HUDEP-2 (cell line): ENCODE measurements around the gene STIL.
"Not testable (repeated sequence)": the region's sequence is repeated elsewhere in the genome, so short reads cannot be mapped to it uniquely, and the experiment has no call there.

Experiments
- DNase-seq, 76 experiments: peaks; one replicate each; lab custom pipeline; 2025; ENCODE audit not compliant: unreplicated experiment in 76 of 76; lab: John Stamatoyannopoulos, UW

The STIL gene

GRCh38 chr1:47313915-47314664 is at the start of gene STIL:
STIL (minus strand) TSS chr1:47314147; CDS start chr1:47310319, 3,828 bp downstream.
- peak in 75 of 76 experiments; percentile 40 to 99 (median 98) for DNase-seq

DNA sequence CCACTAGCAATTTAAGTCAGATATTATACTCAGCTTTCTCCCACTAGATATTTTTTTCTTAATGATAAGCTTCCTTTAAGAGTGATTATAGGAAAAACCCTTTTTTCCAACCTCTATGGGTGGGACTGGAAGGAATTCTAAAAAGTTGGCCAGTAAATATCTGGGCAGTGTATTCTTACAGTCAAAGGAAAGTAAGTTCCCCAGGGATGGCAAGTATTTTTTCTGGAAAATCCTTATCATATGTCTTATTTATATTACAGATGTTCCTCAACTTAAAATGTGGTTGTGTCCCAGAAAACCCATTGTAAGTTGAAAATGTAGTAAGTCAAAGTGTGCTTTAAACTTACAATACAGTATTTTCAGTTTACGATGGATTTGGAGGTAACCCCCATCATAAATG is 48.9 kb upstream of the STIL start:
- DNase-seq, result no peak

- no peak for DNase-seq
These were observed 47.4 kb upstream of the STIL start for GRCh38 chr1:47361380-47361779.

- DNase-seq, result no peak
These were observed 37.4 kb upstream of the STIL start for GRCh38 chr1:47351305-47351704.

- no peak for DNase-seq
These were observed 34.3 kb upstream of the STIL start for GRCh38 chr1:47348246-47348645.

DNA sequence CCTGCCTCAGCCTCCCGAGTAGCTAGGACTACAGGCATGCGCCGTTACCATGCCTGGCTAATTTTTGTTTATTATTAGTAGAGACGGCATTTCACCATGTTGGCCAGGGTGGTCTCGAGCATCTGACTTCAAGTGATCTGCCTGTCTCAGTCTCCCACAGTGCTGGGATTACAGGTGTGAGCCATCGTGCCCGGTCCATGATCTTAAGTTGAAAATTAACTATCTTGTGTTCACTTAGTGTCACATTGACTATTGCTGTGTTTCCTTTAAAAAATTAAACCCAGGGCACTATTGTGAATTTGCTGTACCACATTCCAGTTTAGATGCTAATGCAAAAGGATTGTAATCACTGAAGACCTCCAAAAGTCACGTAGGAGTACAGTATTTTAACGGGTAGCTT is 33.8 kb upstream of the STIL start:
- no peak for DNase-seq

DNA sequence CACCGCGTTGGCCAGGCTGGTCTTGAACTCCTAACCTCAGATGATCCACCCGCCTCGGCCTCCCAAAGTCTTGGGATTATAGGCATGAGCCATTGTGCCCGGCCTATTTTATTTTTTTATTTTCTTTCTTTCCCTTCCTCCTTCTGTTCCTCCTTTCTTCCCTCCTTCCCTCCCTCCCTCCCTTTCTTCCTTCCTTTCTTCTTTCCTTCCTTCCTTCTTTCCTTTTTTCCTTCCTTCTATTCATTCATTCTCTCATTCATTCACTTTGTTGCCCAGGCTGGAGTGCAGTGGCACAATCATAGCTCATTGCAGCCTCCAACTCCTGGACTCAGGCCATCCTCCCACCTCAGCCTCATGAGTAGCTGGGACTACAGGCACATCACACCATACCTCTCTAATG is 33.0 kb upstream of the STIL start:
- DNase-seq, result not testable (repeated sequence)

GRCh38 chr1:47340227-47340626 is 26.3 kb upstream of the STIL start:
- no peak for DNase-seq

DNA sequence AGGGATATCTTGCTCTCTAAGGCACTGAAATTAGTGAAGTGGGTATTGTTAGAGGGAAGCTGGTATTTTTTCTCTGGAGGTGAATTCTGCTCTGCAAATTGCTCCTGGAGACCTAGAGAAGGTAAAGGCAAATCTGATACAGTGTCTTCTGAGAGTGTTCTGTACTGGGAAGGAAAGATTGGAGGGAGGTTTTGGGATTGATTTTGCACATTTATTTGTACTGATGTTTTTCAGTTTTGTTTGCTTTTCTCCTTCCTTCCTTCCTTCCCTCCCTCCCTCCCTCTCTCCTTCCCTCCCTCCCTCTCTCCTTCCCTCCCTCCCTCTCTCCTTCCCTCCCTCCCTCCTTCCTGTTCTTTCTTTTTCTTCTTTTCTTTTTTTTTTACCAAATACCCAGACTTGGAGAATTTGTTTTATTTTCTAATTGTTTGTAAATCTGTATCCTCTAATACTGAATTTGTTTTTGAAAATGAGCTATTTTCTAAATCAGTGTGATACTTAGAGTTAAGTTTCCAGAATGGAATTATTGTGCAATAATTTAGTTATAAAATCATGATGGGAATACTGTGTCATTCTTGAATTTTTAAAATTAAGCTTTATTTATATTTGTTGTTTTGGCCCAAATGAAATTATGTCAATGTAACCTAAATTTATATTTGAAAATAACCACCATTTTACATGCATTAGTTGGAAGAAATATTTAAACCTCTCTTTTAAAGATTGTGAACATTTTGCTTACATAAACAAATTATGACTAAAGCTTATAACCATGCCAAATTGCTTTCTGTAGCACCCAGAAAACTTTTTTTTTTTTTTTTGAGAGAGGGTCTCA is 24.5 kb upstream of the STIL start:
- no peak for DNase-seq

- no peak for DNase-seq
These were observed 23.4 kb upstream of the STIL start for GRCh38 chr1:47337350-47337749.

GRCh38 chr1:47334765-47335435 is 21.0 kb upstream of the STIL start:
- peak in 3 of 76 experiments; percentile 11 to 35 (median 22) for DNase-seq

DNA sequence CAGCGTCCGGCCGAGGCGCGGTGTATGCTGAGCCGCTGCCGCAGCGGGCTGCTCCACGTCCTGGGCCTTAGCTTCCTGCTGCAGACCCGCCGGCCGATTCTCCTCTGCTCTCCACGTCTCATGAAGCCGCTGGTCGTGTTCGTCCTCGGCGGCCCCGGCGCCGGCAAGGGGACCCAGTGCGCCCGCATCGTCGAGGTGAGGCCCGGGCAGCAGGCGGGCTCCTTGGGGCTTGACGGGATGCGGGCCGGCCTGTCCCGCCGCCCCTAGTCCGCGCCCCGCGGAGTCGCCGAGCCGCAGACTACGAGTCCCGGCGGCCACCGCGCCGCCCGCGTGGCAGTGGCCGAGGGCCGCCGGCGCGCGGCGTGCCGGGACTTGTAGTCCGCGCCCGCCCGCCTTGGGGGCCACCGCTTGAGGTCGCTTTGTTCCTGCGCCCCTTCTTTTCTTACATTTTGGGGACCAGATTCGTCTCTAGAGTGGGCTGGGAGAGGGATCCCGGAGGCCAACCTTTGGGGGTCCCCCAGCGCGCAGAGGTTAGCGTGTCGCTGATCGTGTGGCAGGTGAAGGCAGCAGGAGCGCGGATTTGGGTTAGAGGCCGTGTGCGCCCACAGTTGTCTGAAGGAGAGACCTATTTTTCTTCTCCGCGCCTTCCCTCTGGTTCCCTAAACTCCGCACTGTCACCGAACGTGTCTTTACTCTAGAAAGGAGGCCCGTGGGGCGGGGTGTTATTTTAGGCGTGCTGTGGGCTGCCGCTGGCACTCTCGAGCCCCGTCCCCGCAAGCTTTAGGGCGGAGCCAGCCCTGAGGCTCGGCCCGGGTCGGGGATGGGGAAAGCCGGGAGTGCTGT is 20.2 kb upstream of the STIL start:
- DNase-seq, result peak in 68 of 76 experiments; percentile 15 to 79 (median 54)

DNA sequence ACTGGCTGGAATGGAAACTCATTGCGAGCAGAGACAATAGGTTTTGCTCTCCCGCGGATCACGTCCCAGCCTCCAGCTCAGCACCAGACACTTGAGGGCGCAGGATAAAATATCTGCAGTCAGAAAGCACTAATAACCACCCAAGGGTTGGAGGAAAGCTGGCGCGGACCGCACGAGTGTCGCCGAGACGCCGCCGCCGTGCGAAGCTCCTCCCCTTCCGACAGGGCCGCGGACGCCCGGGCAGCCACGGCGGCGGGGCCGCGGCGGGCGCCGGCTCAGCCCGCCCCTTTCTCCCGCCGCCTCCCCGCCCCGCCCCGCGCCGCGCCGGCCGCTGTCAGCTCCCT is 19.6 kb upstream of the STIL start, which contains the start of gene CMPK1:
CMPK1 (plus strand) TSS at position 213 of the 344 bp plus-strand sequence. CDS start 156 bp downstream, outside the sequence.
- DNase-seq, result peak in 74 of 76 experiments; percentile 6 to 85 (median 72)

DNA sequence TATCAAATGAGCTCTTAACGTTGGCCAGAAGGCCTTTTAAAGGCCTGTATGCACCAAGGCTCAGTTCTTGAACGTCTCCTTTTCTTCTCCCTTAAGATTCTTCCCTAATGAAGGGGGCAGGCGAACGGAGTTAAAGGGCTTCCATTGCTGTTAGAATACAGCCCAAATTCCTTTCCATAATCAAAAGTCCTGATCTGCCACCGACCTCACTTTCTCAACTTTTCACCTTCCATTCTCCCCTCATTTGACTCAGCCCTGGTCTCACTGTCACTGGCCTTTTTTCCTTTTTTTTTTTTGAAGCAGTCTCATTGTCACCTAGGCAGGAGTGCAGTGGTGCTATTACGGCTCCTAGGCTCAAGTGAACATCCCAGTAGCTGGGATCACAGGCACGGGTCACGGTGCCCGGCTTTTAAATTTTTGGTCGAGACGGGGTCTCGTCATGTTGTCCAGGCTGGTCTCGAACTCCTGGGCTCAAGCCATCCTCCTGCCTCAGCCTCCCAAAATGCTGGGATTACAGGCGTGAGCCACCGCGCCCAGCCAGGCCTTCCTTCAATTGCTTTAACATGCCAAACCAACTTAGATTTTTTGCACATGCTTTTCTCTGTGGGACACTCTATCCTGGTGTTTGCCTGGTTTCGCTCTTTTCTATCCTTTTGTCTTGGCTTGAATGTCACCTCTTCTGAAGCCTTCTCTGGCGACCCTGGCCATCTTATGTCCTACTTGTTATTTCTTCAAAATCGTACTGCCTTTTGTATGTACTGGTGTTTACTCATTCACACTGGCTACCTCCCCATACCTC is 19.0 kb upstream of the STIL start:
- peak in 2 of 76 experiments; percentile 23 to 37 for DNase-seq

- DNase-seq, result no peak
These were observed 17.9 kb upstream of the STIL start for GRCh38 chr1:47331875-47332274.

GRCh38 chr1:47330212-47330611 is 16.3 kb upstream of the STIL start:
- DNase-seq, result no peak

GRCh38 chr1:47328992-47329391 is 15.0 kb upstream of the STIL start:
- no peak for DNase-seq

- no peak for DNase-seq
These were observed 12.3 kb upstream of the STIL start for GRCh38 chr1:47326271-47326670.

DNA sequence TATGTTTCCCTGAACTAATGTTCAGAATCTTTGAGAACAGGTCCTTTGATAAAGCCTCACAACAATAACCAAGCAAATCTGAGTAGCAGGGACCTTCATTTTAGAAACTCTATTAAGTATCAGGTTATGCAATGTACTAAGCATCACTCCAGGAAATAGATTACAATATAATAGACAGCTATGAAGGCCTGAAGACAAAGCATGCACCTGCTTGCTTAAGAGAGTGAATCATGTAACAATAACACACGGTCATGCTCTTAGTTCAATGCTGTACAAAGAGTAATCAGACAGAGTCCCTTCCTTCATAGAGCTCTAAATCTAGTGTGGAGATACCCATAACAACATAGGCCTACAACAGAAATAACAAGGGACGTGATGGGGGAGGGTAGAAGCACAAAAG is 11.6 kb upstream of the STIL start:
- no peak for DNase-seq
